Osteoblast (primary cell): ENCODE measurements around the gene MRM1. TPM values are rescaled to one million over a fixed set of nuclear protein-coding genes. Genes with fewer than 3 reads are reported as not detected.

Experiments
- DNase-seq: peaks from one replicate; pipeline ENCODE4 v3.0.0; 2011; ENCODE audit warnings: low spot score, mixed read lengths; ENCODE audit not compliant: insufficient read length; ENCODE audit errors: missing footprints
- H2AFZ ChIP-seq: 2 replicates; pipeline ENCODE4 v1.6.0; 2011; ENCODE audit warnings: mild to moderate bottlenecking, low read length
- H3K27ac ChIP-seq: 2 replicates; pipeline ENCODE4 v1.5.1; 2011; ENCODE audit warnings: mild to moderate bottlenecking, low read depth, low read length, moderate library complexity
- H3K27me3 ChIP-seq: 2 replicates; pipeline ENCODE4 v1.6.0; 2012; ENCODE audit warnings: mild to moderate bottlenecking, control low read depth, inconsistent platforms, low read length, moderate library complexity; ENCODE audit not compliant: insufficient read depth
- H3K36me3 ChIP-seq: 2 replicates; pipeline ENCODE4 v1.5.1; 2011; ENCODE audit warnings: mild to moderate bottlenecking, low read length, control low read depth, moderate library complexity; ENCODE audit not compliant: insufficient read depth
- H3K4me1 ChIP-seq: 2 replicates; pipeline ENCODE4 v1.5.1; 2011; ENCODE audit warnings: mild to moderate bottlenecking, low read length, control low read depth, moderate library complexity; ENCODE audit not compliant: insufficient read depth
- H3K4me2 ChIP-seq: 2 replicates; pipeline ENCODE4 v1.6.0; 2011; ENCODE audit warnings: mild to moderate bottlenecking, low read length; ENCODE audit not compliant: insufficient read depth
- H3K4me3 ChIP-seq: fragments of 200-600 bp; sonication (generic); 3 replicates; pipeline ENCODE4 v1.5.1; 2012; ENCODE audit warnings: mild to moderate bottlenecking, low read length, inconsistent platforms; ENCODE audit not compliant: insufficient read depth
- H3K79me2 ChIP-seq: 2 replicates; pipeline ENCODE4 v1.6.0; 2012; ENCODE audit warnings: mild to moderate bottlenecking, low read length, control low read depth, inconsistent platforms; ENCODE audit not compliant: insufficient read depth
- H3K9me3 ChIP-seq: 2 replicates; pipeline ENCODE4 v1.5.1; 2011; ENCODE audit warnings: low read depth, low read length, control low read depth
- H4K20me1 ChIP-seq: 2 replicates; pipeline ENCODE4 v1.6.0; 2012; ENCODE audit warnings: mild to moderate bottlenecking, low read length, control low read depth; ENCODE audit not compliant: insufficient read depth
- CTCF ChIP-seq: IDR thresholded peaks from 2 replicates; pipeline ENCODE4 v1.5.1; 2011; ENCODE audit warnings: mild to moderate bottlenecking, low read depth, low read length, moderate library complexity; ENCODE audit errors: extremely low read depth
- total RNA-seq: library from RNA; depleted of rRNA; stranded (reverse); fragments of >200 nt; gene quantifications from 2 replicates; pipeline ENCODE4 v1.2.3, GENCODE V29; 2012

MRM1 gene
- total RNA-seq, 1 donor, result 4.0 TPM

GRCh38 chr17:36653374-36653773 is 52.0 kb downstream of the MRM1 start:
- Histone ChIP-seq H4K20me1 (no peaks in the 10 kb centered on the region), H3K36me3 (no peaks in the 10 kb centered on the region), H3K4me1 (no peaks in the 10 kb centered on the region), H3K9me3 (no peaks in the 10 kb centered on the region), H3K27me3 (peaks cover 24% of the 10 kb centered on the region), H3K4me2 (no peak overlapping the region), H2AFZ (no peak overlapping the region), H3K27ac (no peak overlapping the region), H3K4me3 (no peak overlapping the region), H3K79me2 (no peaks in the 10 kb centered on the region)
- no peak for DNase-seq
- TF ChIP-seq CTCF, result no peak

- no peaks in the 10 kb centered on the region for H3K36me3 ChIP-seq
- peaks cover 25% of the 10 kb centered on the region for H3K27me3 ChIP-seq
- H3K4me2 ChIP-seq, result no peak overlapping the region
- H3K4me3 ChIP-seq, result no peak overlapping the region
- no peak overlapping the region for H3K27ac ChIP-seq
- DNase-seq, result no peak
- no peaks in the 10 kb centered on the region for H3K4me1 ChIP-seq
- no peaks in the 10 kb centered on the region for H4K20me1 ChIP-seq
- no peaks in the 10 kb centered on the region for H3K79me2 ChIP-seq
- no peak overlapping the region for H2AFZ ChIP-seq
- no peaks in the 10 kb centered on the region for H3K9me3 ChIP-seq
- TF ChIP-seq CTCF, result no peak
Measured at GRCh38 chr17:36653856-36654255, 52.5 kb downstream of the MRM1 start.

- Histone ChIP-seq H3K4me2 (no peak overlapping the region), H3K36me3 (no peaks in the 10 kb centered on the region), H4K20me1 (no peaks in the 10 kb centered on the region), H3K27me3 (peaks cover 33% of the 10 kb centered on the region), H3K4me3 (no peak overlapping the region), H2AFZ (no peak overlapping the region), H3K9me3 (no peaks in the 10 kb centered on the region), H3K79me2 (no peaks in the 10 kb centered on the region), H3K27ac (no peak overlapping the region), H3K4me1 (no peaks in the 10 kb centered on the region)
- TF ChIP-seq CTCF, result no peak
- DNase-seq, result no peak
Measured at GRCh38 chr17:36655726-36656125, 54.3 kb downstream of the MRM1 start.

GRCh38 chr17:36657390-36657762 is 56.0 kb downstream of the MRM1 start:
- peak overlapping the region; percentile 64 for H3K4me3 ChIP-seq
- peak overlapping the region; percentile 73 for H3K4me2 ChIP-seq
- H2AFZ ChIP-seq, result no peak overlapping the region
- no peak for TF ChIP-seq CTCF
- no peaks in the 10 kb centered on the region for H3K4me1 ChIP-seq
- DNase-seq, result no peak
- H4K20me1 ChIP-seq, result no peaks in the 10 kb centered on the region
- no peaks in the 10 kb centered on the region for H3K9me3 ChIP-seq
- no peak overlapping the region for H3K27ac ChIP-seq
- peaks cover 35% of the 10 kb centered on the region for H3K27me3 ChIP-seq
- no peaks in the 10 kb centered on the region for H3K79me2 ChIP-seq
- H3K36me3 ChIP-seq, result no peaks in the 10 kb centered on the region
